NAMALWA (cell line): ENCODE results near the gene DYSF.
"Not testable (repeated sequence)": the region's sequence is repeated elsewhere in the genome, so short reads cannot be mapped to it uniquely, and the experiment has no call there.

Experiments used
- DNase-seq: peaks from one replicate; pipeline ENCODE4 v3.0.0-alpha.2; 2015; ENCODE audit warnings: low spot score

DYSF gene

GRCh38 chr2:71472019-71472418 is 18.7 kb downstream of the DYSF start:
- DNase-seq = no peak

GRCh38 chr2:71473346-71474031 is 20.1 kb downstream of the DYSF start:
- DNase-seq = no peak

DNA sequence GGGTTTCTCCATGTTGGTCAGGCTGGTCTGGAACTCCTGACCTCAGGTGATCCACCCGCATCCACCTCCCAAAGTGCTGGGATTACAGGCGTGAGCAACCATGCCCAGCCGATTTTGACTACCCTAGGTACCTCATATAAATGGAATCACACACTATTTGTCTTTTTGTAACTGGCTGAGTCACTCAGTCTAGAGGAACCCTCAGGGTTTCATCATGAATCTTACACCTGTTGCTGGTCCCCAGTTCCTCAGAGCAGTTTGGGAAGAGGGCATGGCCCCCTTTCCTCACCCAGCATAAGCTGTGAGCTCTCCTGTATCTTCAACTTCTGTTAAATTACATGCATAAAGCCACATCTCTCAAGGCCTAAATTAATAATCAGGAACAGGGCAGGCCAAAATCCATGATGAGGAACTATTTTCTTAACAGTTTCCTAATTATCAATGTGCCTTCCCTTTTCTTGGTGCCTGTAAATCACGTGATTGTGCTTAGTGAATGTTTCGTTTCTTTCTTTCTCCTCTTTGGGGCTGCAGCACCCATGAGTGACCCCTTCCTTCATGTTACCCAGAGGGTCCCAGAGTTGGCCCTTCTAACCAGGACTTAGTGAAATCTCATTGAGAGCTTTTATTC is 20.9 kb downstream of the DYSF start:
- DNase-seq = no peak

DNA sequence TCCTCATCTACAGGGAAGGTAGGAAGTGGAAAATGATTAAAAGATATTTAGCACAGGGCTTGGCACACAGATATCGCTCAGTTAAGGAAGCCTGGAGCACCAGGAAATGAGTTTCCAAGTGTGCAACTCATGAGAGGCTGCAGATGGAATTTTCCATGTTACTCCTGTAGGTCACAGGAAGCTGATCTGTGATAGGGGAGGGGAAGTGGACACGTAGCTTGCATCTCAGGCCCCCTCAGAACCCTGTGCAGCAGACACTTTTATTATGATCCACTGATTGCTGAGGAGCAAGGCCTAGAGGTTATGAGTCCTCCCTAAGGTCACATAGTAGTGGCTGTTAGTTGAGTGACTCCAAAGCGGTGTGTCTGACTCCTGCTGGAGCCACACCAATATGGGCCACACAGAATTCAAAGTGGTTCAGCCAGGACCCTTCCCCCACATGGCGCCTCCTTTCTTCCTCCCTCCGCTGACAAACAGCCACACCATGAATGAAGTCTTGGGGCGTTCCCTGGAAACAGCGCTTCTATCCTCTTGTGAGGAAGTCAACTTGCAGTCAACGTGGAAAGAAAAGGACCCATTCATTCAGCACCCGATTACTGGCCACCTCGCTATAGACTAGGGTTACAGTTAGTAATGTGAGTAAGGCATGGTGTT is 21.5 kb downstream of the DYSF start:
- DNase-seq = no peak

DNA sequence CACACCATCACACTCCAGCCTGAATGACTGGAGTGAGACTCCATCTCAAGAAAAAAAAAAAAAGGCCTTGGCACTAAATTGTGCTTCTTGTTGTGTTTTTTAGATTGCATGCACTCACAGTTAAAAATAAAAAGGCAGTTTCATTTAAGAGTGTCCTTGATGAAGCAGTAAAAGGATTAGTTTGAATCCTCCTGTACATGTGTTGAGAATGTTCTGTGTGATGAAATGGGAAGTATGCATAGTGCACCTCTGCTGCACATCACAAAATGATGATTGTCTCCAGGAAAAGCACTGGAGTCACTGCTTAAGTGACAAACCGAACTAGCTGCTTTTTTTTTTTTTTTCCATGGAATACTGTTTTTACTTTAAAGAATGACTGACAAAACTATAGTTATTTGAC is 23.1 kb downstream of the DYSF start:
- no peak for DNase-seq

- DNase-seq = no peak
Observed at GRCh38 chr2:71477231-71477691, 23.9 kb downstream of the DYSF start.

- no peak for DNase-seq
Observed at GRCh38 chr2:71478806-71479205, 25.4 kb downstream of the DYSF start.

DNA sequence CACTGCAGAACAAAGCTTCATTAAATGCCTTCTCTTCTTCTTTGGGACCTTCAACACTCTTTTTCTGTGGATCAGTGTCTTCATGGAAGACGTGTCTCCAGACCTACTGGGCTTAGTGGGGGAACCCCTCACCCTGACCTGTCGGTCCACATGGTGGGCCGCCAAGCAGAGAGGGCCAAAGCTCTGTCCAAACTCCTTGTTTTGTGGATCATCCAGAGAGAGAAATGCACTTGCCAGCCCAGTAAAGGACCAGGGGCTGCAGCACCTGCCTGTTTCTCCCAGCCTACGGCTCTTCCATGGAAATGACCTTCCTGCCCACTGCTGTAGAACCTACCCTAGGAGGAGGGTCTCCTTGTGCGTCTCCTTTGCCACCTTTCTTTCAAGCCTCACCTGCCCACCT is 25.9 kb downstream of the DYSF start:
- DNase-seq = no peak

GRCh38 chr2:71481111-71481510 is 27.8 kb downstream of the DYSF start:
- DNase-seq = no peak

GRCh38 chr2:71482055-71482454 is 28.7 kb downstream of the DYSF start:
- DNase-seq = no peak

- no peak for DNase-seq
Observed at GRCh38 chr2:71483246-71483645, 29.9 kb downstream of the DYSF start.

GRCh38 chr2:71484354-71484753 is 31.0 kb downstream of the DYSF start:
- no peak for DNase-seq

- no peak for DNase-seq
Observed at GRCh38 chr2:71486881-71487640, 33.7 kb downstream of the DYSF start.

DNA sequence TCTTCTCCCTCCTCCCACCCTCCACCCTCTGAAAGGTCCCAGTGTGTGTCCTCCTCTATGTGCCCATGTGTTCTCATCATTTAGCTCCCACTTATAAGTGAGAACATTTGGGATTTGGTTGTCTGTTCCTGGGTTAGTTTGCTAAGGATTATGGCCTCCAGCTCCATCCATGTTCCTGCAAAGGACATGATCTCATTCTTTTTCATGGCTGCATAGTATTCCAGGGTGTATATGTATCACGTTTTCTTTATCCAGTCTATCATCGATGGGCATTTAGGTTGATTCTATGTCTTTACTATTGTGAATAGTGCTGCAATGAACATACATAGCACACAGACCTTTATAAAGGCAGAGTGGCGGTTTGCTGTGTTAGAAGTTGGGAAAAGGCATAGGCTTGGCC is 38.2 kb downstream of the DYSF start:
- not testable (repeated sequence) for DNase-seq

- DNase-seq = no peak
Observed at GRCh38 chr2:71492112-71492511, 38.8 kb downstream of the DYSF start.

- no peak for DNase-seq
Observed at GRCh38 chr2:71494091-71494490, 40.7 kb downstream of the DYSF start.

GRCh38 chr2:71494523-71495155 is 41.3 kb downstream of the DYSF start:
- no peak for DNase-seq

GRCh38 chr2:71496156-71496770 is 42.9 kb downstream of the DYSF start:
- no peak for DNase-seq

GRCh38 chr2:71498261-71498701 is 44.9 kb downstream of the DYSF start:
- no peak for DNase-seq

GRCh38 chr2:71499691-71500090 is 46.3 kb downstream of the DYSF start:
- DNase-seq = no peak

DNA sequence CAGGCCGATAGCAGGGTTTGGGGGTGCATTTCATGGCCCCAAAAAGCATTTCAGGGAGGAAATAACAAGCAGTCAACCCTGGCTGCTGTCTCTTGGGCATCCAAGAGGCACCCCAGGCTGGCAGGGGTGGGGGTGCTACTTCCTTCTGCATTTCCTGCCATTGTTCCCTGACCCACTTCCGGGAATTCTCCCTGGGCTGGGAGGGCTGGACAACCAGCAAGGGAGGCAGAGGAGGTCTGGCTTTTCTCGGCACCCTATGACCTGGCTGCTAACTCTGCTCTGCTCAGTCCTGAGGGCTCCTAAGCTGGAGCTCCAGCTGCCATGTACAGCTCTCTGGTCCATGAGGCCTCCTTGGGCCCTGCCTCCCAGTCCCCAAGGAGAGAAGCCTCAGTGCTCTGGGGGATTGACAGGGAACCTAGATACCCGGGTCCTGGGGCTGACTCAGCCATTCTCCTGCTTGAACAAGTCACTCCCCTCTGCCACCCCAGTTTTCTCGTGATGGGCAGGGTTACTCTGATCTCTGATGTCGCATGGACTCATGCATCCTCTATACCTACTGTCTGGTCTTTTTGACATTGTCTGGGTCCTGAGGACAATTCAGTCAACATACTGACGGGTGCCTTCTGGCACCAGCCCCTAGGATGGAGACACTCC is 47.2 kb downstream of the DYSF start:
- no peak for DNase-seq
